D341Med (cell line): ENCODE data around the gene REEP6.

ENCODE experiments used
- DNase-seq: peaks from one replicate; pipeline ENCODE4 v3.0.0; 2012; ENCODE audit warnings: low spot score

The REEP6 gene

GRCh38 chr19:1491114-1491848, at the start of gene REEP6:
TSS of gene REEP6 (plus strand) at chr19:1491181. CDS start at chr19:1491270, 89 bp downstream.
- DNase-seq, result no peak

- no peak for DNase-seq
Observed at GRCh38 chr19:1441677-1442438, 49.1 kb upstream of the REEP6 start.

GRCh38 chr19:1445185-1445931, 45.6 kb upstream of the REEP6 start:
- DNase-seq, result peak; percentile 94

GRCh38 chr19:1445932-1446712, 44.9 kb upstream of the REEP6 start:
- peak; percentile 92 for DNase-seq

- DNase-seq, result no peak
Observed at GRCh38 chr19:1446713-1447481, 44.1 kb upstream of the REEP6 start.

- no peak for DNase-seq
Observed at GRCh38 chr19:1447504-1447903, 43.5 kb upstream of the REEP6 start.

- no peak for DNase-seq
Observed at GRCh38 chr19:1447944-1448343, 43.0 kb upstream of the REEP6 start.

GRCh38 chr19:1449467-1450442, 41.2 kb upstream of the REEP6 start, which contains the start of gene APC2:
TSS of gene APC2 (plus strand) at chr19:1450121. CDS start at chr19:1453002, 2,881 bp downstream.
- peak; percentile 96 for DNase-seq

- DNase-seq, result no peak
Observed at GRCh38 chr19:1450735-1451731, 39.9 kb upstream of the REEP6 start.

GRCh38 chr19:1451916-1452801, 38.8 kb upstream of the REEP6 start:
- DNase-seq, result no peak

- DNase-seq, result no peak
Observed at GRCh38 chr19:1452802-1453524, 38.0 kb upstream of the REEP6 start.

- DNase-seq, result peak; percentile 64
Observed at GRCh38 chr19:1453525-1454364, 37.2 kb upstream of the REEP6 start.

GRCh38 chr19:1455002-1455335, 36.0 kb upstream of the REEP6 start:
- no peak for DNase-seq

- DNase-seq, result peak; percentile 79
Observed at GRCh38 chr19:1455336-1456120, 35.5 kb upstream of the REEP6 start.
